Measurements from ENCODE around the gene PHAF1. TPM values are rescaled to one million over a fixed set of nuclear protein-coding genes. Genes with fewer than 3 reads are reported as not detected.

The PHAF1 gene
- total and polyA plus RNA-seq, 2 of the 8 experiments (the other 6 are each of a cell fraction or from before 2014, with no cell fraction given), result 18.6 to 26.4 TPM

DNA sequence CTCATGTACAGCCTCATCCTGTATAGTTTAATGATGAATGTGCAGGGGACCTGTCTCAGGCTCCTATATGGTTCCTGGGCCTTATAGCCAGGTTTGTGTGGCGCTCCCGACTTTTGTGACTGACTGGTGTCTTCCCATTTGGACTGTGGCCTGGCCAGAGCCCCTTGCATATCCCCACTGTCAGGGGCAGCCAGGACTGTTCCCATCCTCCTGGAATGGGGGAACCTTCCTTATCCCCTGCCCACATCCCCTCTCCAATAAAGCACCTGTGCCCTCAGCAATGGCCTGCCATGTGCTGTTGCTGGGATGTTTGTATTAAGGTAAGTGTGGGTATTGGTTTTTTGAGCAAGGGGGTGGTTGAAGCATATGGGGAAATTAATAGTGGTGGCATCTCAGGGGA lies 38.5 kb downstream of the PHAF1 start:
- H3K27ac ChIP-seq (ENCODE audit: low read depth, low read length), result no peak overlapping the region
- no peak for DNase-seq (ENCODE audit: low read depth in 1 of 2, low spot score in 2 of 2)
- no peak overlapping the region for H3K4me2 ChIP-seq (ENCODE audit: insufficient read depth in 1 of 2, low read depth in 2 of 2, low read length in 2 of 2)
- H3K4me1 ChIP-seq (replicated peaks in 1 of 4; ENCODE audit: control insufficient read depth in 3 of 4, insufficient read depth in 4 of 4, low read length in 3 of 4), result peaks cover 0 to 11% (median 8%) of the 10 kb centered on the region in 4 experiments; a peak in 5 of 7 replicates
- no peak overlapping the region; a peak in 1 of 7 replicates for H3K9ac ChIP-seq (replicated peaks in 1 of 4; ENCODE audit: extremely low read depth in 1 of 4, low read depth in 3 of 4, low read length in 3 of 4)
- H2AK5ac ChIP-seq (ENCODE audit: low read depth, low read length), result no peak overlapping the region; the same call in 1 of the 2 replicates
- no peaks in the 10 kb centered on the region; a peak in 1 of 4 replicates for H3K9me3 ChIP-seq (ENCODE audit: insufficient read depth in 2 of 2, low read depth in 1 of 2, low read length in 1 of 2)
- H4K91ac ChIP-seq (replicated peaks; ENCODE audit: insufficient read length, low read length), result no peak overlapping the region
- H3K79me1 ChIP-seq (ENCODE audit: low read depth, low read length), result no peaks in the 10 kb centered on the region
- no peak overlapping the region for H4K8ac ChIP-seq (ENCODE audit: extremely low read depth, insufficient read depth, low read length)
- ChIA-PET CTCF (ENCODE audit: partially characterized antibody) (interaction anchor here (0.9 to 1.6 kb wide), 4 partner anchors 55 to 183 kb away, joined by 3 to 4 read pairs (median 4); no protein-coding TSS in a partner anchor), POLR2A (ENCODE audit: partially characterized antibody) (interaction anchor here (1.7 kb wide), 1 partner anchor 21 kb away, joined by 4 read pairs; no protein-coding TSS in a partner anchor)
- no peak overlapping the region for H3K23ac ChIP-seq (ENCODE audit: insufficient read length)
- H3K79me2 ChIP-seq (ENCODE audit: control insufficient read depth in 1 of 2, insufficient read depth in 2 of 2, low read length in 2 of 2), result no peaks in the 10 kb centered on the region
- H3K4me3 ChIP-seq (ENCODE audit: extremely low read depth in 1 of 4, insufficient read depth in 2 of 4, low read depth in 3 of 4, low read length in 4 of 4), result no peak overlapping the region
- no peak overlapping the region for H2BK5ac ChIP-seq (ENCODE audit: low read depth, low read length)
- peaks cover 3 to 19% of the 10 kb centered on the region in 2 experiments for H4K20me1 ChIP-seq (replicated peaks in 1 of 2; ENCODE audit: control insufficient read depth in 1 of 2, insufficient read depth in 2 of 2, low read length in 2 of 2)
- H3K36me3 ChIP-seq (ENCODE audit: control insufficient read depth in 2 of 4, insufficient read depth in 4 of 4, low read length in 3 of 4), result peaks cover 11 to 31% (median 20%) of the 10 kb centered on the region in 4 experiments; a peak in 6 of 8 replicates
- peaks cover 10 to 29% (median 21%) of the 10 kb centered on the region in 4 experiments for H3K27me3 ChIP-seq (replicated peaks in 1 of 4; ENCODE audit: control insufficient read depth in 3 of 4, extremely low read depth in 1 of 4, insufficient read depth in 3 of 4, low read length in 3 of 4)
- no peak overlapping the region for H2BK15ac ChIP-seq (ENCODE audit: low read length)
- no peak overlapping the region for H3K18ac ChIP-seq (ENCODE audit: extremely low read depth, low read length)
- H3K56ac ChIP-seq (replicated peaks; ENCODE audit: insufficient read length, low read depth, low read length), result no peak overlapping the region
- 100% methylated on average over 2 of the region's 2 CpGs; no CpG with 5 or more reads in 1 of the 2 experiments for WGBS, 2 experiments (ENCODE audit: extremely low coverage in 1 of 2, insufficient coverage in 1 of 2, insufficient read length in 1 of 2, insufficient replicate concordance in 2 of 2, low coverage in 1 of 2, low lambda C conversion rate in 2 of 2, missing lambda C conversion rate in 1 of 2)
- FAIRE-seq, result no peak
- peaks cover 13% of the 10 kb centered on the region; the same call in 1 of the 2 replicates for H3K23me2 ChIP-seq (ENCODE audit: low read depth, low read length)
- H2BK120ac ChIP-seq (replicated peaks; ENCODE audit: low read depth, low read length), result no peak overlapping the region
- no peak overlapping the region for H4K5ac ChIP-seq (ENCODE audit: insufficient read length, low read depth, low read length)
- no peak overlapping the region for H2BK20ac ChIP-seq (ENCODE audit: low read length)
- no peak overlapping the region for H3K14ac ChIP-seq (ENCODE audit: insufficient read length)
- H2BK12ac ChIP-seq (ENCODE audit: low read depth, low read length), result no peak overlapping the region
- no peak overlapping the region for H2AFZ ChIP-seq (ENCODE audit: low read length)
- H3K4ac ChIP-seq (replicated peaks; ENCODE audit: insufficient read length, low read depth, low read length), result no peak overlapping the region
- TF ChIP-seq CBX8 (IDR thresholded peaks at IDR 0.05; ENCODE audit: borderline replicate concordance, low read depth, low read length), result no peak
- TF ChIP-seq, protein P1, sequence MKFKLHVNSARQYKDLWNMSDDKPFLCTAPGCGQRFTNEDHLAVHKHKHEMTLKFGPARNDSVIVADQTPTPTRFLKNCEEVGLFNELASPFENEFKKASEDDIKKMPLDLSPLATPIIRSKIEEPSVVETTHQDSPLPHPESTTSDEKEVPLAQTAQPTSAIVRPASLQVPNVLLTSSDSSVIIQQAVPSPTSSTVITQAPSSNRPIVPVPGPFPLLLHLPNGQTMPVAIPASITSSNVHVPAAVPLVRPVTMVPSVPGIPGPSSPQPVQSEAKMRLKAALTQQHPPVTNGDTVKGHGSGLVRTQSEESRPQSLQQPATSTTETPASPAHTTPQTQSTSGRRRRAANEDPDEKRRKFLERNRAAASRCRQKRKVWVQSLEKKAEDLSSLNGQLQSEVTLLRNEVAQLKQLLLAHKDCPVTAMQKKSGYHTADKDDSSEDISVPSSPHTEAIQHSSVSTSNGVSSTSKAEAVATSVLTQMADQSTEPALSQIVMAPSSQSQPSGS (IDR thresholded peaks at IDR 0.05; ENCODE audit: low read length), result no peak
- TF ChIP-seq POU5F1 (IDR thresholded peaks at IDR 0.05; ENCODE audit: low read depth, low read length), result no peak
- no peak for TF ChIP-seq SIX5 (IDR thresholded peaks at IDR 0.05; ENCODE audit: low read depth, low read length)
- no peak for TF ChIP-seq POLR2AphosphoS5 (IDR thresholded peaks at IDR 0.05; ENCODE audit: low read depth, low read length)
- no peak for TF ChIP-seq SRF (IDR thresholded peaks at IDR 0.05; ENCODE audit: low read depth, low read length)
- TF ChIP-seq MAX (IDR thresholded peaks at IDR 0.05), result no peak
- no peak for TF ChIP-seq GTF2F1 (IDR thresholded peaks at IDR 0.05; ENCODE audit: borderline replicate concordance, low read depth, low read length)
- no peak for TF ChIP-seq TAF1 (IDR thresholded peaks at IDR 0.05; ENCODE audit: low read depth, low read length)
- TF ChIP-seq RAD21 (IDR thresholded peaks at IDR 0.05 in 1 of 2, conservative IDR thresholded peaks at IDR 0.05 in 1 of 2; ENCODE audit: low read depth in 2 of 2, low read length in 2 of 2), result no peak
- no peak for TF ChIP-seq SIRT6 (IDR thresholded peaks at IDR 0.05; ENCODE audit: low read length)
- no peak for TF ChIP-seq SP4 (IDR thresholded peaks at IDR 0.05; ENCODE audit: low read length)
- no peak for TF ChIP-seq BACH1 (IDR thresholded peaks at IDR 0.05; ENCODE audit: low read length)

Measured in H1 (cell line).